GM19043 (cell line): ENCODE data around the gene CNOT4.
"Not testable (repeated sequence)": the region's sequence is repeated elsewhere in the genome, so short reads cannot be mapped to it uniquely, and the experiment has no call there.

ENCODE experiments used
- ATAC-seq: cut with Tn5 transposase; IDR thresholded peaks from one replicate; pipeline ENCODE4 v1.9.1; 2021; ENCODE audit warnings: low read depth; ENCODE audit not compliant: unreplicated experiment

The CNOT4 gene

DNA sequence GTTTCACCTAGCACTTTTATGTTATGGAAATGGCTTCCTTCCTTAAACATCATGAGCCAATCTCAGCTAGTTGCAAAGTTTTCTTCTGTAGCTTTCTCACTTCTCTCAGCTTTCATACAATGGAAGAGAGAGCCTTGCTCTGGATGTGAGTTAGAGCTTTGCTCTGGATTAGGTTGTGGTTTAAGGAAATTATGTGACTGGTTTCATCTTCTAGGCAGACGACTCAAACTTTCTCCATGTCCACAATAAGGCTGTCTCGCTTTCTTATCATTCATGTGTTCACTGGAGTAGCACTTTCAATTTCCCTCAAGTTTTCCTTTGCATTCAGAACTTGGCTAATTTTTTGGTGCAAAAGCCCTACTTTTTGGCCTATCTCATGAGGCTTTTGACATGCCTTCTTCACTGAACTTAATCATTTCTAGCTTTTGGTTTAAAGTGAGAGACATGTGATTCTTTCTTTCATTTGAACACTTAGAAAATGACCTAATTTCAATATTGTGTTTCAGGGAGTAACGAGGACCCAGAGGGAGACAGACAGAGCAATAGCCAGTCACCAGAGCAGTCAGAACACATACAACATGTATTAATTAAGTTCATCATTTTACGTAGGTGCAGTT lies 49.8 kb downstream of the CNOT4 start:
- no peak for ATAC-seq

GRCh38 chr7:135459076-135459475 lies 50.8 kb downstream of the CNOT4 start:
- ATAC-seq: no peak

- ATAC-seq: no peak
These were observed 55.8 kb downstream of the CNOT4 start for GRCh38 chr7:135454060-135454459.

DNA sequence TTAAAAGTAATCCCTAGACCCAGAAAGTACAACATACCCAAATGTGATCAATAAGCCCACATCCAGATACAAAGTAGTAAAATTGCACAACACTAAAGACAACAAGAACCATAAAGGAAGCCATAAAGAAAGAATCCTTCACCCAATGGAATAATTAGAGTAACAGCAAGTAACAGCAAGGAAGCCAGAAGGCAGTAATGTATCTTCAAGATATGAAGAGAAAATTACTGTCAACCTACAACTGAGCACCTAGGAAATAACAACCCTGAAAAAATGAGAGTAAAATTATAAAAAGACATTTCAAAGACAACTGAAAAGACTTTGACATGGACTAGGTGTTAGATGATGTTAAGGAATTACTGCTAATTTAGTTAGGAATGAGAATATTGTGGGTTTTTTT lies 60.5 kb downstream of the CNOT4 start:
- no peak for ATAC-seq

- no peak for ATAC-seq
These were observed 61.1 kb downstream of the CNOT4 start for GRCh38 chr7:135448753-135449152.

DNA sequence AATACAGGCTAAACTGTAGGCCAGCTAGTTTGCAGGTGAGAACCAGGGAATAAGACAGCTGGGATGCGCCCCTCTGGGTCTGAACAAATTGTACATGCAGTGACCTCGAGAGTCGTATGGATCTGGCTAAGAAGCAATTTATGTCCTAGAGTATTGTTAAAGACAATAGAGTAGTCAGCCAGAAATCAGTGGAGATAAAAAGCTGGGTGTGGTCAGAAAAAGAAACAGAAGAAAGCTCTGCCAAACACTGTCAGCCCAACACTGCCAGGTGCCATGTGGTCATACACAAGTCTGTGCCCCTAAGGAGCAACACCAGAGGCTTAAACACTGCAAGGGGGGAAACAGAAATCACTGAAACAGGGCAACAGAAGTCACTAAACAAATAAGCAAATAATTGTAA lies 62.2 kb downstream of the CNOT4 start:
- no peak for ATAC-seq

- no peak for ATAC-seq
These were observed 64.2 kb downstream of the CNOT4 start for GRCh38 chr7:135445690-135446089.

DNA sequence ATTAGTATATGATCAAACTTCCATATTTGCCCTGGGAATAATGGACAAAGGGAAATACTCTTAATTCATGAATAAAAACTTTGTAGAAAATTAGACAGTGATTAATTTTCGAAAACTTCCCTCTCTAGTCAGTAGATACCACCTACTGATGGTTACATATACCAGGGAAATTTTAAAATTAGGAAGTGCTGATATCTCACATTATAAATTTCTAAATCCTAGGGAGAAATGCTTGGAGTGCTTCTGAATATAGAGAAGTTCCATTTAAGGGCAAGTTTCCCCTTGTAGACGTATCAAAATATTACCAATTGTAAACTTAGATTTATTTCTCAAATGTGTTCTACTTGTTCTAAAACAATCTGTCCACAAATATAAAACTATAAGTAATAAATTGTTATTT lies 64.6 kb downstream of the CNOT4 start:
- ATAC-seq: not testable (repeated sequence)

GRCh38 chr7:135441791-135442190 lies 68.1 kb downstream of the CNOT4 start:
- no peak for ATAC-seq

- ATAC-seq: no peak
These were observed 75.9 kb downstream of the CNOT4 start for GRCh38 chr7:135434047-135434446.

DNA sequence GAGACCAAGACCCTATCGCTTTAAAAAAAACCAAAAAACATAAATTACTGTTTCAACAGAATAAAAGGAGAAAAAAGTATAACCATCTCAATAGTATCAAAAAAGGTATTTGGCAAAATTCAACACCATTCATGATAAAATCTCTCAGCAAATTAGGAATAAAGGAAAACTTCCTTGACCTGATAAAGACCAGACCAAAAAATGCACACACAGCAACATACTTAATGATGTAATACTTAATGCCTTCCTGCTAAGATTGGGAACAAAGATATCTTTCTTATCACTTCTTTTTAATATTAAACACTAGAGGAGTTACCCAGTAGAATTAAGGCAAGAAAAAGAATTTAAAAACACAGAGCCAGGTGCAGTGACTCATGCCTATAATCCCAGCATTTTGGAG lies 79.3 kb downstream of the CNOT4 start:
- no peak for ATAC-seq

DNA sequence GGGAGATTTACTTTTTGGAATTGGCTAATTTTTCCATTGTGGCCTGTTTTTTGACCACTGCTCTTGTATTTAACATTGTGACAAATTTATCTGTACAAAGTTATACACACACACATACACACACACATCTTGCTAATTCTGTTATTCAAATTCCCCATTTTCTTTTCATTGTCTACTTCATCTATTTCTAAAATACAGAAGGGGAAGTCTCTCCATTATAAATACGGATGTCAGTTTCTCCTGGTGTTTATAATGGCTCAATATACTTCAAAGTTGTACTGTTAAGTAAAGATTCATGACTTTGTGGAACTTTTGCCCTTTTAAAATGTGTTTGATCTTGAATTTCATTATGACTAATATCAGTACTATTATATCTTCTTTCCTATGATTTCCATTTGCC lies 81.0 kb downstream of the CNOT4 start:
- no peak for ATAC-seq

DNA sequence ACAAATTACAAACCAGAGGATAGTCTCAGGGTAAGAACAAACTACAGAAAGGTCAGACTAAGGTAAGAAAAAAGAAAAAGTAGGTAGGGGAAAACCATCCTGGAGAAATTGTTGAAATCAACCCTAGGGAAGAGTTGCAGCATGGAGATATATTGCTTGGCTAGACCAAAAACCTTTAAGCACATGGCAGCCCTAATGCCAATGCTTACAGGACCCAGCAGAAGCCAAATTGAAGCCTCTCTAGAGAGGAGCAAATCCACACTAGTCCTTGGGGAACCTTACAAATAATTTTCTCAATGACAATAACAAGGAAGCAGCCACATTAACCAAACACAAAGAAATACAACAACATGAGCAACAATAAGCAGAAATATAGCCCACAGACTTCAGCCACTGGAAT lies 81.9 kb downstream of the CNOT4 start:
- ATAC-seq: no peak

DNA sequence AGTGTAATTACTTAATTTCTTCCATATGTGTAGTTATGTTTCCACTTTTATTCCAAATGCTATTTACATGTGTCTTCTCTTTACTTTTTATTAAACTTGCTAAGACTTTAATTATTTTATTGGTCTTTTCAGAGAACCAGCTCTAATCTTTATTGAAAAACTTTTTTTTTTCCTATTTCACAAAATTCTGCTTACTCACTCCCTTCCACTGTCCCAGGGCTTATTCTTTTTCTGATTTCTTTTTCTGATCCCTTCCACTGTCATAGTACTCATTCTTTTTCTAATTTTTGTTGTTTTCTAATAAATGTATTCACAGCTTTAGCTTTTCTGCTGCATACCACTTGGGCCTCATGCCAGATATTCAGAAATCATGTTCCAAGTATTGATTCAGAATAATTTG lies 82.7 kb downstream of the CNOT4 start:
- ATAC-seq: no peak

GRCh38 chr7:135425036-135425435 lies 84.9 kb downstream of the CNOT4 start:
- ATAC-seq: no peak

- no peak for ATAC-seq
These were observed 89.1 kb downstream of the CNOT4 start for GRCh38 chr7:135420786-135421185.

- ATAC-seq: no peak
These were observed 93.5 kb downstream of the CNOT4 start for GRCh38 chr7:135416431-135416830.

GRCh38 chr7:135414850-135415439 lies 95.0 kb downstream of the CNOT4 start:
- ATAC-seq: no peak

- ATAC-seq: no peak
These were observed 95.7 kb downstream of the CNOT4 start for GRCh38 chr7:135414208-135414607.

DNA sequence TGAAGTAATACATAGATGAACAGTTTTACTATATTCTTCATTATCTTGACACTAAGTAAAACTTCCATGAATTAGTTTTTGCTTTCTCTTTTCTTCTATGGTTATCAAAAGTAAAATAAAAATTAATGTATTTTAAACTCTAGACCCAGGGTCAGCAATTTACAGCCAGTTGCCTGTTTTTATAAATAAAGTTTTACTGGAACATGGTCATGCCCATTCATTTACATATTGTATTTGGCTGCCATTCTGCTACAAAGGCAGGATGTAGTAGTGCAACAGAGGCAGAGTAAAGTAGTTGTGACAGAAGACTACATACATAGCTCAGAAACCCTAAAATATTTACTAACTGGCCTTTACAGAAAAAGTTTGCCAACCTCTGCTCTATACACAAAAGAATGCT lies 98.8 kb downstream of the CNOT4 start:
- ATAC-seq: no peak

DNA sequence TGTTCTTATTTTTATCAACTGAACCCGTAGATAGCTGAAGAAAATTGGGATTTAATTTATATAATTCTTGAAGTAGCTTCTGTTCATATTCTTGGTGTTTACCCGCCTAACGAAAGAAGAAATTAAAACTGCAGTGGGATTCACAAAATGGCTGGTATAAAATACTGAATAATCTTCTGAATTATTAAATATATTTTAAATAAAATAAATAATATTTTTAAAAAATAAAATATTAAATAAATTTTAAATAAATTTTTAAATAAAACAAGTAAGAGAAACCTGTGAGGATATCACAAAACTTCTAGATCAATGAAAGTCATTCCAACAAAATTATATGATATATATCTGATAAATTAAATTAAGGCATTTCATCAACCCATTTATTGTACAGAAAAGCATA lies 99.4 kb downstream of the CNOT4 start:
- no peak for ATAC-seq

GRCh38 chr7:135409845-135410542 lies 99.9 kb downstream of the CNOT4 start:
- ATAC-seq: no peak
